Parathyroid adenoma (tissue), 2 donors: ENCODE data around the gene TMOD4.

Experiments used
- H2AFZ ChIP-seq: fragments of 300-600 bp; sonication (generic); one replicate; pipeline ENCODE4 v1.7.0; 2017; ENCODE audit warnings: antibody characterized with exemption, mild to moderate bottlenecking
- H3K27ac ChIP-seq: fragments of 300-600 bp; sonication (generic); one replicate; pipeline ENCODE4 v1.7.0; 2017
- H3K27me3 ChIP-seq: fragments of 300-600 bp; sonication (generic); one replicate; pipeline ENCODE4 v1.7.0; 2017; ENCODE audit warnings: low read length; ENCODE audit not compliant: control insufficient read depth, insufficient read depth
- H3K36me3 ChIP-seq: fragments of 300-600 bp; sonication (generic); one replicate; pipeline ENCODE4 v1.7.0; 2017; ENCODE audit warnings: low read length; ENCODE audit not compliant: control insufficient read depth, insufficient read depth
- H3K4me1 ChIP-seq: fragments of 300-600 bp; sonication (generic); one replicate; pipeline ENCODE4 v1.7.0; 2017; ENCODE audit warnings: control low read depth
- H3K4me2 ChIP-seq: fragments of 300-600 bp; sonication (generic); one replicate; pipeline ENCODE4 v1.7.0; 2017; ENCODE audit warnings: low read length
- H3K4me3 ChIP-seq: fragments of 300-600 bp; sonication (generic); one replicate; pipeline ENCODE4 v1.7.0; 2017; ENCODE audit warnings: low read depth, low read length
- H3K79me2 ChIP-seq: fragments of 300-600 bp; sonication (generic); one replicate; pipeline ENCODE4 v1.7.0; 2017; ENCODE audit warnings: control low read depth
- H3K9ac ChIP-seq: fragments of 300-600 bp; sonication (generic); one replicate; pipeline ENCODE4 v1.7.0; 2017; ENCODE audit warnings: mild to moderate bottlenecking
- H3K9me3 ChIP-seq: fragments of 300-600 bp; sonication (generic); one replicate; pipeline ENCODE4 v1.7.0; 2017; ENCODE audit warnings: low read length; ENCODE audit not compliant: control insufficient read depth
- TF ChIP-seq, protein P1 (sequence below): fragments of 300-600 bp; sonication (generic); IDR thresholded peaks from one replicate; pipeline ENCODE4 v1.7.0; 2017; ENCODE audit warnings: antibody characterized with exemption, mild to moderate bottlenecking
- donor health status: primary hyperparathyroidism.

Gene TMOD4

DNA sequence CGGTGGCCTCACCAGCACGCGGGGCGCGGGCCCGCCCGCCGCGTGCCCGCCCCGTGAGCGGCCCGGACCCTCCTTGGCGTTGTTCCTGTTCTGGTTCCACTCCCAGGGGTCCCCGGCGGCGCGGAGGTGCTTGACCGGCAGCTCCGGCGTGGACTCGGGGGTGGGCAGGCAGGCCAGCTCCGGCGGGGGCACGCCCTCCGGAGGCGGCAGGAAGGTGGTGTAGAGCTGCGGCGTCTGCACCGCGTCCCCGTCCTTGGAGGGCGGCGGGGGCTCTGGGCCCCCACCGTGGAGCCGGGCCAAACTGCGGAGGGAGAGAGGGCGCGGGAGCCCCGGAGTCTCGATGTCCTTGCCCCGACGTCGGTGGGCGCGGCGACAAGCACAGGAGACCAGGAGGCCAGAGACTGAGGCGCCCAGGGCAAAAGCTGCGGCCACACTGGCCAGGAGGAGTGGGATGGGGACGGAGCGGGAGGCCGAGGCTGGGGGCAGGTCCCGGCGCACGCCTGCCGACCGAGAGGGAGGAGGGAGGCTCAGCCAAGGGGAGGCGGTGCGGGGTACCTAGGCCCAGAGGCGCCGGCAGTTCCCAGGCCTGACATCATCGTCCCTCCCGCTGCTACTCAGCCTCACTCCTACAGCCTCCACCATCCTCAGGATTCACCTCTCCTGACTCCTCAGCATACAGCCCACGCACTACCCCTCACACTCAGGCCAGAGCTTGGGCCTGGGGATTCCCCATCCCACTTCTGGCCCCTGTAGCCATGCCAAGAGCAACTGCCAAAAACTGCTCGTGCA is 42.6 kb downstream of the TMOD4 start:
- Histone ChIP-seq H3K9ac (no peak overlapping the region), H3K4me3 (no peak overlapping the region), H3K36me3 (no peaks in the 10 kb centered on the region), H2AFZ (no peak overlapping the region), H3K79me2 (no peaks in the 10 kb centered on the region), H3K4me2 (no peak overlapping the region), H3K9me3 (no peaks in the 10 kb centered on the region), H3K27ac (no peak overlapping the region), H3K27me3 (no peaks in the 10 kb centered on the region), H3K4me1 (no peaks in the 10 kb centered on the region)
- TF ChIP-seq, protein P1, sequence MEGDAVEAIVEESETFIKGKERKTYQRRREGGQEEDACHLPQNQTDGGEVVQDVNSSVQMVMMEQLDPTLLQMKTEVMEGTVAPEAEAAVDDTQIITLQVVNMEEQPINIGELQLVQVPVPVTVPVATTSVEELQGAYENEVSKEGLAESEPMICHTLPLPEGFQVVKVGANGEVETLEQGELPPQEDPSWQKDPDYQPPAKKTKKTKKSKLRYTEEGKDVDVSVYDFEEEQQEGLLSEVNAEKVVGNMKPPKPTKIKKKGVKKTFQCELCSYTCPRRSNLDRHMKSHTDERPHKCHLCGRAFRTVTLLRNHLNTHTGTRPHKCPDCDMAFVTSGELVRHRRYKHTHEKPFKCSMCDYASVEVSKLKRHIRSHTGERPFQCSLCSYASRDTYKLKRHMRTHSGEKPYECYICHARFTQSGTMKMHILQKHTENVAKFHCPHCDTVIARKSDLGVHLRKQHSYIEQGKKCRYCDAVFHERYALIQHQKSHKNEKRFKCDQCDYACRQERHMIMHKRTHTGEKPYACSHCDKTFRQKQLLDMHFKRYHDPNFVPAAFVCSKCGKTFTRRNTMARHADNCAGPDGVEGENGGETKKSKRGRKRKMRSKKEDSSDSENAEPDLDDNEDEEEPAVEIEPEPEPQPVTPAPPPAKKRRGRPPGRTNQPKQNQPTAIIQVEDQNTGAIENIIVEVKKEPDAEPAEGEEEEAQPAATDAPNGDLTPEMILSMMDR = no peak

DNA sequence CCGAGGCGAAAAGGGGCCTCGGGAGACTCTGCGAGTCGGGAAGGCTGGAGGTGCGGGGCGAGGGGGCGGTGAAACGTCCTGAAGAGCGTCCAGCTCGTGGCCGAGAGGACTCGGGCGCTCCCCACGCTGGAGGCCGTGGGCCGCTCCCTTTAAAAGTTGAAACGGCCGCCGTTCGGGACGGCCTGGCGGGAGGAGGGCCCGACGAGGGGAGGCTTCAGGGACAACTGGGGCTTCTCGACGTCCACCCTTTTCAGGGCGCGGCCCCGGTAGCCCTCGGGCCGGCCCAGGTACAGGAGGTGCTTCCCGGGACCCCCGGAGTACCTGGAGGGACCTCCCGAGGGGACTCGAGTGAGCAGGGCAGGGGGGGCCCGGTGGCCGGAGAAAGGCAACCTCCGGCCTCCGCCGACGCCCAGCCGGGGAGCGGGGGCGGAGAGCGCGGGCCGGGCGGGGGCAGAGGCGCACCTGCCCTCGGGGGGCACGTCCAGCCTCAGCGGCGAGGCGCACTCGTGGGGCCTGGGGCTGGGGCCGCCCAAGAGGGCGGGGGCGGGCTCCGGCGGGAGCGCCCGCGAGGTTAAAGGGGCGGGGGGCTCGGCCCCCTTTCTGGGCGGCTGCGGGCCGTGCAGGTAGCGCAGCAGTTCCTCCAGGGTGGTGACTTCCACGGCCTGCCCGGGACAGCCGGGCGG is 43.3 kb downstream of the TMOD4 start:
- Histone ChIP-seq H3K36me3 (no peaks in the 10 kb centered on the region), H3K4me1 (no peaks in the 10 kb centered on the region), H3K9ac (no peak overlapping the region), H3K4me2 (no peak overlapping the region), H3K79me2 (no peaks in the 10 kb centered on the region), H3K9me3 (no peaks in the 10 kb centered on the region), H3K27me3 (no peaks in the 10 kb centered on the region), H3K4me3 (no peak overlapping the region), H3K27ac (no peak overlapping the region), H2AFZ (no peak overlapping the region)
- TF ChIP-seq, protein P1 = no peak

DNA sequence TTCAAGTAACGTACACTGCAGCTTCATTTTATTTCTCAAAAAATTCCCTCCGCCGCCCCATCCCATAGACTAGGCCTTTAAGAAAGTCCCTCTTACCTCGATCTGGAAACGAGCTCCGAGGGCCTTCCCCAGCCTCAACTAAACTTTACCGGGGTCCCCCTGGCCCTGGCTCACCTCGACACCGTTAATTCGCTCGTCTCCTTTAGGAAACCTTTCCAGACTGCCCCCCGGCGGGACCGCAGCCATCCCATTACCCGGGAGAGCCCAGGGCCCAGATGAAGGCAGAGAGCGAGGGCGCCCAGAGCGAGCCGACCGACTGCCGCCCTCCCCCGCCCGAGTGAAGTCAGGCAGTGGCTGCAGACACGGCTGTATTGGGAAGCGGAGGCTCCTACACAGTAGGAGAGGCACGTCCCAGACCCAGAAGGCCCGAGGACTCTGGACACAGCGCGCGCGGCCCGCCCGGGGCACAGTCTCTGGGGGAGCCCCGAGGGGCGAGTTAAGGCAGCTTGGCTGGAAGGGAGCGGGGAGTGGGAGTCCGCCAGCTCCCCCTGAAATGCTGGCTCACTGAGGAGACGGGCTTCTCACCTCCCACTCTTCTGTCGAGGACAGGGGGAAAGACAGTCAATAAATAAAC is 44.0 kb downstream of the TMOD4 start:
- no peak overlapping the region for H2AFZ ChIP-seq
- peak overlapping the region; percentile 14 for H3K4me3 ChIP-seq
- no peaks in the 10 kb centered on the region for H3K79me2 ChIP-seq
- no peaks in the 10 kb centered on the region for H3K4me1 ChIP-seq
- no peak overlapping the region for H3K4me2 ChIP-seq
- H3K9me3 ChIP-seq = no peaks in the 10 kb centered on the region
- TF ChIP-seq, protein P1 = no peak
- H3K9ac ChIP-seq = no peak overlapping the region
- H3K27ac ChIP-seq = no peak overlapping the region
- no peaks in the 10 kb centered on the region for H3K27me3 ChIP-seq
- H3K36me3 ChIP-seq = no peaks in the 10 kb centered on the region

DNA sequence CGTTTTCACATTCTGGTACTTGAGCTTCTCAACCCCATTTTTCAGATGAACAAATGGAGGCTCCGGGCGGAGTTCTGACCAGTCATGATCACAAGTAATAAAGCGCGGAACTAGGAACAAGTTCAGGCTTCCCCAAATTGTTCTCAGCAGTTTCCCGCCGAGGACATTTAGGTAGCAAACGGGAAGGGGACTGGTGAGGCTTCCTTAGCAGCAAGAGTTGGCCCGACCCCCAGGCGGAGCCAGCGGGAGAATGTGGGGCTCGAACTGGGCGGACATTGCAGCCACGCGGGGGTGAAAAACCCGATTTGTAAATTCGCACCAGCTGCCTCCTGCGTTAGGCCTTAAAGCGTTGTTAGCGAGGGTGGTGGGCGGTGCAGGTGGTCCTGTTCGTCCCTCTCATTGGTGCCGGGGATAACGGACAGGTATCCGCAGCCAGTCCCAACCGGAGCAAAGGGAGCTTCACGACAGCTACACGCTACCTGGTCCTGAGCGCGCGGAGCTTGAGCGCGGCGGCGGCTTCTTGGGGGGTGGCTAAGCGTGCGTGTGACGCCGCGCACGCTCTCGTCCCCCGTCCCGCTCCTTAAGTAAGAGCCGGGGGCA is 44.7 kb downstream of the TMOD4 start:
- Histone ChIP-seq H3K27me3 (no peaks in the 10 kb centered on the region), H3K9ac (no peak overlapping the region), H3K4me1 (no peaks in the 10 kb centered on the region), H2AFZ (no peak overlapping the region), H3K79me2 (no peaks in the 10 kb centered on the region), H3K36me3 (no peaks in the 10 kb centered on the region), H3K4me3 (peak overlapping the region; percentile 14), H3K9me3 (no peaks in the 10 kb centered on the region), H3K4me2 (peak overlapping the region; percentile 49), H3K27ac (no peak overlapping the region)
- TF ChIP-seq, protein P1 = no peak
